Measurements from ENCODE around the gene USP24.

The USP24 gene

GRCh38 chr1:55057956-55058298 lies 157.2 kb downstream of the USP24 start:
- no peak overlapping the region for H3K27ac ChIP-seq
- no peak for DNase-seq (ENCODE audit: low read depth, low spot score)

GRCh38 chr1:55057270-55057955 lies 157.8 kb downstream of the USP24 start:
- H3K27ac ChIP-seq: no peak overlapping the region
- no peak for DNase-seq (ENCODE audit: low read depth, low spot score)

GRCh38 chr1:55056632-55056992 lies 158.6 kb downstream of the USP24 start:
- H3K27ac ChIP-seq: no peak overlapping the region
- DNase-seq (ENCODE audit: low read depth, low spot score): no peak

- H3K27ac ChIP-seq: no peak overlapping the region
- DNase-seq (ENCODE audit: low read depth, low spot score): no peak
Measured at GRCh38 chr1:55055951-55056631, 159.1 kb downstream of the USP24 start.

GRCh38 chr1:55055084-55055882 lies 159.9 kb downstream of the USP24 start:
- no peak overlapping the region for H3K27ac ChIP-seq
- DNase-seq (ENCODE audit: low read depth, low spot score): no peak

GRCh38 chr1:55054396-55054795 lies 160.8 kb downstream of the USP24 start:
- no peak for DNase-seq (ENCODE audit: low read depth, low spot score)
- no peak overlapping the region for H3K27ac ChIP-seq

GRCh38 chr1:55053265-55053954 lies 161.8 kb downstream of the USP24 start:
- H3K27ac ChIP-seq: no peak overlapping the region
- DNase-seq (ENCODE audit: low read depth, low spot score): no peak

GRCh38 chr1:55052221-55053142 lies 162.7 kb downstream of the USP24 start:
- H3K27ac ChIP-seq: no peak overlapping the region
- DNase-seq (ENCODE audit: low read depth, low spot score): no peak

- no peak for DNase-seq (ENCODE audit: low read depth, low spot score)
Measured at GRCh38 chr1:55051621-55052020, 163.5 kb downstream of the USP24 start.

GRCh38 chr1:55051169-55051568 lies 164.0 kb downstream of the USP24 start:
- H3K27ac ChIP-seq: no peak overlapping the region
- no peak for DNase-seq (ENCODE audit: low read depth, low spot score)

More at GRCh38 chr1:55051621-55052020, 163.5 kb downstream of the USP24 start:
- no peak overlapping the region for H3K27ac ChIP-seq

- DNase-seq (ENCODE audit: low read depth, low spot score): no peak
- no peak overlapping the region for H3K27ac ChIP-seq
Measured at GRCh38 chr1:55050283-55050682, 164.9 kb downstream of the USP24 start.

GRCh38 chr1:55049914-55050278 lies 165.3 kb downstream of the USP24 start:
- H3K27ac ChIP-seq: no peak overlapping the region
- no peak for DNase-seq (ENCODE audit: low read depth, low spot score)

- H3K27ac ChIP-seq: no peak overlapping the region
- DNase-seq (ENCODE audit: low read depth, low spot score): no peak
Measured at GRCh38 chr1:55049271-55049913, 165.8 kb downstream of the USP24 start.

GRCh38 chr1:55048453-55049270 lies 166.5 kb downstream of the USP24 start:
- no peak for DNase-seq (ENCODE audit: low read depth, low spot score)
- H3K27ac ChIP-seq: no peak overlapping the region

GRCh38 chr1:55047611-55048010 lies 167.6 kb downstream of the USP24 start:
- DNase-seq (ENCODE audit: low read depth, low spot score): no peak
- no peak overlapping the region for H3K27ac ChIP-seq

GRCh38 chr1:55046871-55047270 lies 168.3 kb downstream of the USP24 start:
- no peak overlapping the region for H3K27ac ChIP-seq
- DNase-seq (ENCODE audit: low read depth, low spot score): no peak

- DNase-seq (ENCODE audit: low read depth, low spot score): no peak
- no peak overlapping the region for H3K27ac ChIP-seq
Measured at GRCh38 chr1:55045430-55045829, 169.7 kb downstream of the USP24 start.

GRCh38 chr1:55044617-55045397 lies 170.4 kb downstream of the USP24 start:
- H3K27ac ChIP-seq: no peak overlapping the region
- DNase-seq (ENCODE audit: low read depth, low spot score): no peak
